IPS-NIHi7 (cell line): Measurements from ENCODE around the gene COL8A1.
"Not testable (repeated sequence)": the region's sequence is repeated elsewhere in the genome, so short reads cannot be mapped to it uniquely, and the experiment has no call there.

ENCODE experiments used
- DNase-seq: peaks from one replicate; pipeline ENCODE4 v3.0.0; 2012; ENCODE audit warnings: mixed read lengths; ENCODE audit errors: extremely low spot score

COL8A1 gene

DNA sequence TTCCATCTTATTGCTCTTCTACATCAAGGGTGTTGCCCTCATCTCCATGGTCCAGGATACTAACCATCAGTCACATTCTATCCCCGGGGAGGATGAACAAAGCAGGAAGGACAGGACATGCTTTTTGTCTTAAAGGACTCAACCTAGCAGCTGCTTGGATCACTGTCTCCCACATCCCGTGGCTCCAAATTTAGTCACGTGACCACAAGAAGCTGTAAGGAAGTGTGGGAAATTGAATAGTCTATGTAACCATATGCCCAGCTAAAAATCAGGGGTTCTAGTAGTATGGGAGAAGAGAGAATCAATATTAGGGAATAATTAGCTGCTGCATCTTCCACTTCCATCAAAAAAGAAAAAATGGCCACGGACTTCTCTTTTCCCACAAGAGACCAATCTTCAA is 161.0 kb downstream of the COL8A1 start:
- DNase-seq = no peak

DNA sequence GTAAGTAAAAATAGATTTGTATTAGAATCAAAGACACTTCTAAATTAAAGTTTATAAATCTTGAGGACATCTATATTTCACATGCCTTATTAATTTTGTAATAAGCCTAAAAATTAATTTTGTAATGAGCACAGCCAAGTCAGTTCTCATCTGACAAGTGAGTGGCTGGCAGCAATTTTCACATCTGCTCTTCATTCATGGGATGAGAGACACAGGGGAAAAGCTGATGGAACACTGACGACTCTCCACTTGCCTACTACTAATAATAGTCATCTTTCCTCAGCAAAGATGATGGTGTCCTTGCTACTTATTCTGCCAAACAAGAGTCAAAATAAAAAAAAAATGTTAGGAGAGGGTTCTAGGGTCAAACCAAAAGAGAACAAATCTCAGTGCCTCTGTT is 164.9 kb downstream of the COL8A1 start:
- DNase-seq = no peak

DNA sequence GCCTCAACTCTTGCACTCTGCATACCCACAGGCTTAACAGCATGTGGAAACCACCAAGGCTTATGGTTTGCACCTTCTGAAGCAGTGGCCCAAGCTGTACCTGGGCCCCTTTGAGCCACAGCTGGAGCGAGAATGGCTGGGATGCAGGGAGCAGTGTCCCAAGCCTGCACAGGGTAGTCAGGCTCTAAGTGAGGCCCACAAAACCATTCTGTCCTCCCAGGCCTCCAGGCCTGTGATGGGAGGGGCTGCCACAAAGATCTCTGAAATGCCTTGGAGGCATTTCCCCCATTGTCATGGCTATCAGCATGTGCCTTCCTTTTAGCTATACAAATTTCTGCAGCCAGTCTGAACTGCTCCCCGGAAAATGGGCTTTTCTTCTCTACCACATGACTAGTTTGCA is 166.8 kb downstream of the COL8A1 start:
- DNase-seq = no peak

DNA sequence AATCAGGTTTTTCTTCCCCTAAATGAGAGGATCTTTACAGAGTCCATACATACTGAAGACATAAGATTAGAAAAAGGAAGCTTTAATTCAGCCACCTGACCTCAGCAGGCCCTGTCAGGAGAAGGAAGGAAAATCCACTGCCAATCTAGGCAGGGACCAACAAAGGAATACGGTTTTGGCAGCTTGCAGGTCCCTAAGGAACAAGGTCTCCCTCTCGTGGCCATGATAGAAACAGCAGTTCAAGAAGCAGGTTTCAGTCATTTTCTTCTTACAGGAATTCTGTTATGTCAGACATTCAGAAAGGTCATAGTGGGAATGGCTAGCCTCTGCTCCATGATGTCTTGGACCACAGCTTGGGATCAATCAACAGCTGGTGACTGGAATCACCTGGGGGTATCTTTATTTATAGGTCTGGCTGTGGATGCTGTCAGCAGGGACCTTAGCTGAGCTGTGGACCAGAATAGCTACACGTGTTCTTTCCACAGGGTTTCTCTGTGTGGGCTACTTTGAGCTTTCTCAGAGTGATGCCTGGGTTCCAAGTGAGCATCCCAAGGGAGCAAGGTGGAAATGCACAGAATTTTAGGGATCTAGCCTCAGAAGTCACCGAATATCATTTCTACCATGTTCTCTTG is 169.9 kb downstream of the COL8A1 start:
- peak; percentile 82 for DNase-seq

DNA sequence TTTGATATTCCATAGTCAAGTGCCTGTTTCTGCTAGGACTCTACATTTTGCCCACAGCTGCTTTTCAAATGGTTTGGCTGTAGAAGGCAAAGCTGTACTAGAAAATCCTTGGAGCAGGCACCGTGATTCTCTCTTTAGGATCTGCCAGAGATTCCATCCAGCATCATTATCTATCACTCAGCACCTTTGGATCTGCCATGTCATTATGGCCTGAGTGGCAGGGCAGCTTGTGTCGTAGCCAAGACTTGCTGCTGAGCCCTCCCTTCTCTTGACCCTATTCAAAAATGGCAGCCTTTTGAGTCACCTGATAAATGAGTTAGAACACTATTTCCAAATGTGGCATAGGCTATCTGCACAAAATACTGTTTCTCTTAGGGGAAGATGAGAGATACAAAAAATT is 171.2 kb downstream of the COL8A1 start:
- no peak for DNase-seq

DNA sequence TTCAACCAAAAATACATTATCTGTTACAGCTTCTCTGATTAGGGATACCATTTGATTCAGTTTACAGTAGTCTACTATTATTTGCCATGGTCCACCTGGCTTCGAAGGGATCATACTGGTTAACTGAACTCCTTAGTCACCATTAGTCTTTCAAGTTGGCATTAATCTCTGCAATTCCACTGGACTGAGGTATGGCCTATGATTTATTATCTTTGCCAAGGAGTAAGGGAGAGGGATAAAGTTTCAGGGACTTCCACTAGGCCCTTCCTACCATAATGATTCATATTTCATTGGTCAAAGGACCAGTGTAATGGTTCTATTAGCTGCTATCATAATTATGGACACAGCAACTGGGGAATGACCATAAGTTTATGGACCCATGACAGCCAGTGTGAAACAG is 172.0 kb downstream of the COL8A1 start:
- DNase-seq = no peak

DNA sequence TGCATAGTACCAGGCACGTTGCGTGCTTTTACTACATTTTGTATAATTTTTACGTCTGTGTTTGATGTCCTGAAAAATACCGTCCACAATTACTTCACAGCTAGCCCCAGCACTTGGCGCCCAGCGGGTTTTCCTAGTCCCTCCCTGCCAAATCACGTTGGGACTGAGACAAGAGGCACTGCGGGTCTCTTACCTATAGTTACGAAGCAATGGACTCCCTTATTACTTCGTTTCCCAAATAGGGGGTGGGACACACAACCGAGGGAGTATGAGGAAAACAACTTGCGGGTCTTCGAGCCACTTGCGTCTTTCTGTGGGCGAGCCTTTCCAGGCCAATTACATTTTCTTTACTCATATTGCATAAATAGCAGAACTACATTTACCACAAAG is 178.6 kb downstream of the COL8A1 start:
- DNase-seq = peak; percentile 26

DNA sequence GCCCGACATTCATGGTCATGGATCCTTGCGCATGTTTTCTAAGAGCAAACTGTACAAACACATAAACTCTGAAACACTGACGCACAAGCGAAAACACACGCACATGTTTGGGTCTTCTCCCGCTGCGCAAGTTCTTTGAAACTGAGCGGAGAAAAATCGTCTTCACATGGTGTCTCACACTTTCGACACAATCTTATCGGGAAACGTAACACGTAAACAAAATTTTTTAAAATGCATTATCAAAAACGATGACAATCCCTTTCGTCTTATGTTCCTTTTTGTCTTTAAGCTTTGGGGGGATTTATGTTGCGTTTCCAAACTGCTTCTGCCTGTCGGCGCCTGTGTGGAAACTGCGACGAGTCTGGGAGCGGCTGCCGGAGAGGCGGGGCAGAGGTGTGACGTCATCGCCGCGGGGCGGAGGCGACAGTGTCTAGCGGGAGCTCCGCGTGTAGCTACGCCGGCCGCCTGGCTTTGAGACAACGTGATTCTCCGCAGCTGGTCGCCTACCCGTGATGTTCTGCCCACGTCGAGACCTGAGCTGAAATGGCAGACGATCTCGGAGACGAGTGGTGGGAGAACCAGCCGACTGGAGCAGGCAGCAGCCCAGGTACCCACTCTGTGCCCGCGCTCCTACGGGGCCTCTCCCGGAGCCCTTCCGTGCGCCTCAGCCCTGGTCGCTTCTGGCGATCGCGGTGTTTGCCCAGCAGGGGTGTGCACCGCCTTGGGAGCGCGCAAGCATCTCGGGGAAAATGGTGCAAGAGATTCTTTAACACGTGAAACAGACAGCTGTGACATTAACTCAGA is 179.2 kb downstream of the COL8A1 start, which contains the start of gene CMSS1:
Gene CMSS1, plus strand, starts transcription at position 426 of the 804 bp plus-strand sequence.
- DNase-seq = peak; percentile 90

DNA sequence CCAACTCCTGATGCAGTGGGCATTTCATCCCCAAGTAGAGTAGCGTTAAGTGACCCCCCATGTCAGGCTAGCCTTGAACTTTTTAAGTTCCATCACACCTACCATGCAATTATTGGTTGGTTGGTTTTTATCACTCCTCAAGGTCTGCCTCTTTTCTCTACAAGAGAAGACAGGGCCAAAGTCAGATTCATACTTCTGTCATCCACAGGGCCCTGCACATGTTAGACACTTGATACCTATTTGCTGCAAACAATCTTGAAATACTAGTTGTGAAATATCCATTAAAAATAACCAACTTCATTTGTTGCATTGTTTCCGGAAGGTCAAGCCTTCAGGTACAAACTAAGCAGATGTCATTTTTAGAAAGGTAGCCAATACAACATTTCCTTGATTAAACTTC is 180.4 kb downstream of the COL8A1 start:
- DNase-seq = no peak

DNA sequence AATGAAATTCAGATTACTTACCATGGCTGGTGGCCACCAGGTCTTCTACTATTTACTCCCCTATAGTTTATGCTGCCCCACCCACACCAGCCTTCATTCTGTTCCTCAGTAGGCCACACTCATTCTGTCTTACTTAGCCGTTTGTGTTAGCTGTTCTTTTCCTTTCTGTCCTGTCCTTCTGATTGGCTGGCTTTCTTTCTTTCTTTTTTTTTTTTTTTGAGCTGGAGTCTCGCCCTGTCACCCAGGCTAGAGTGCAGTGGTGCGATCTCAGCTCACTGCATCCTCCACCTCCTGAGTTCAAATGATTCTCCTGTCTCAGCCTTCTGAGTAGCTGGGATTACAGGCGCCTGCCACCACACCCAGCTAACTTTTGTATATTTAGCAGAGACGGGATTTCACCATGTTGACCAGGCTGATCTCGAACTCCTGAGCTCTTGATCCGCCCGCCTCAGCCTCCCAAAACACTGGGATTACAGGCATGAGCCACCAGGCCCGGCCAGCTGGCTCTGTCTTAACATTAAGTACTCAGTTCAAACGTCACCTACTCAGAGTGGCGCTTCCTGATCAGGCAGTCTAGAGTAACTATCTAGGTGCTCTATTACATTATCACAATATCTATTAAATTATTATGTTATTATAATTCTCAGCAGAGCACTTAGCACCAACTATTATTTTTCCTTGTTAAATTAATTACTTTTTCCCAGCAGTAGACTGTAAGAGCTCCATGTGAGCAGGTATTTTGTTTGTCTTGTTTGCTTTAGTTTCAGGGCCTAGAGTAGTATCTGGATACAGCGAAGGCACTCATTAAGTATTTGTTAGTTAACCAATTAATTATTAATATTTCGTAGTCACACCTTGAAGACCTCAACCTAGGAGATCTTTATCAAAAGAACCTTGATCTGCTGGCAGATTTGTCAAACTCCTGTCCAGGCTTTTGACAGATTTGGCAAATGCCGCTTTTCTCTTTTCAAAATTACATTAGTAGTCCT is 185.6 kb downstream of the COL8A1 start:
- no peak for DNase-seq

DNA sequence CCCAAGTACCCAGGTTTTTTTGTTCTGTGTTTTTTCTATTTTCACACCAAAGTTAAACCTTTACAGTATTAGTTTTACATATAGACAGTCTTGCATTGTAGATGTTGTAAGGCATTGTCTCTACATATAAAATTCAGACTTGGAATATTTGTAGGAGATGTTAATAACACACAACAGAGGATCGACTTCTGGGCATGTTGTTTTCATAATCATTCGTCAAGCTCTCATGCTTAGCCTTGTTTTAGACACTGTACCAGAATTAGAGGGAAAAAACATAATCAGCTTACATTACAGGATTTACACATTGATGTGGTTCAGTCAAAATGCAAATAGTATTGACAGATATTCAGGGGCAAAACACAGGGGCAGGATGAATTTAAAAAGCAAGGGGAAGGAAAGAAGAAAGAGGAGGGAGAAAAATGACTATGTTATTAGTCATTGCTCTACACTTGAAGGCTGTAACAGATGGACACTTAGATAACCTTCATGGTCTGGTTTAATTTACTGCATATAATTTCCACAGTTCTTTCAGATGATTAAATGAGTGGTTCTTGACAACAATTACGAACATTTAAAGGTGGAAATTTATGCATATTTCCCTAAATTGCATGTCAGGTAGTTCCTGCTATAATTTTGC is 186.7 kb downstream of the COL8A1 start:
- no peak for DNase-seq

DNA sequence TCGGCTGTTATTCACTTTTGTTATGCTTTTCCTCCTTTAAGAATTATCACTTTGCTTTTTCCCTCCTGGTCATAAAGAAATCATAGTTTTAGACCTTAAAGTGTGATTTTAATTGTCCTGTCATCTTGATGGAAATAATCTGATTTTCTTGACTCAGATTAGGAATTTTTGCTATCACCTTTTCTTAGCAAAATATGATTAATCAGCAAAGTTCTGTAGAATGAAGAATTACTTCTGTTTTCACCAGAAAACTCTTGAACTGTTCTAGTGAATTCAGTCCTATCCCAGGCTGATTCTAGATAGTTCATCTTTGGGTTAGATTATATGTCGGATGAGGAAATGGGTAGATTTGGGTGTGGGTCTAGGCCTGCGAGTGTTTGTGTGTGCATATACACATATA is 191.4 kb downstream of the COL8A1 start:
- no peak for DNase-seq

DNA sequence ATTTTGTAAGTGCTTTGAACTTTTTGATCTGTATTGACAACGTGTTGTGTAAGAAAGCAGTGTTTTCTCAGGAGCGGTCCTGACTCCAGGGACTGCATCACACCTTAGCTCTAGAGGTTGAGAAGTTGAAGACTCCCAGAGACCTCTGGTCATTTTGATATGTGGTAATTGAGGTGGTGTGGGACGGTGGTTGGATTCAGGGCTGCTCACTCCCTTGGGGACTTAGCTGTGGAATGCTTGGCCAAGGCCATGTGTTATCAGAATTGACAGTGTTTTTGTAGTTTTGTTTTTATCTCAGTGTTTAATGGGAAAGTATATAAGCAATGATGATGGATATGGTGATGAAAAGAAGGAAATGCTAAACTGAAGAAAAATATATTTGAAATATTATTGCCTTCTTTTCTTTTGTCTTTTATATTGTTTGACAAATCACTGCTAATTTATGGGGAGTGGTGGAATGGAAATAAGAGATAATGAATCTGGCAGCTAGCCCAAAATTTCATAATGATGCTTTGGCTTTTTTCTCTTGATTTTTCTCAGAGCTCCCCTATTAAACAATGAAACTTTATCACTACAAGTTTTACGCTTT is 195.3 kb downstream of the COL8A1 start:
- no peak for DNase-seq

DNA sequence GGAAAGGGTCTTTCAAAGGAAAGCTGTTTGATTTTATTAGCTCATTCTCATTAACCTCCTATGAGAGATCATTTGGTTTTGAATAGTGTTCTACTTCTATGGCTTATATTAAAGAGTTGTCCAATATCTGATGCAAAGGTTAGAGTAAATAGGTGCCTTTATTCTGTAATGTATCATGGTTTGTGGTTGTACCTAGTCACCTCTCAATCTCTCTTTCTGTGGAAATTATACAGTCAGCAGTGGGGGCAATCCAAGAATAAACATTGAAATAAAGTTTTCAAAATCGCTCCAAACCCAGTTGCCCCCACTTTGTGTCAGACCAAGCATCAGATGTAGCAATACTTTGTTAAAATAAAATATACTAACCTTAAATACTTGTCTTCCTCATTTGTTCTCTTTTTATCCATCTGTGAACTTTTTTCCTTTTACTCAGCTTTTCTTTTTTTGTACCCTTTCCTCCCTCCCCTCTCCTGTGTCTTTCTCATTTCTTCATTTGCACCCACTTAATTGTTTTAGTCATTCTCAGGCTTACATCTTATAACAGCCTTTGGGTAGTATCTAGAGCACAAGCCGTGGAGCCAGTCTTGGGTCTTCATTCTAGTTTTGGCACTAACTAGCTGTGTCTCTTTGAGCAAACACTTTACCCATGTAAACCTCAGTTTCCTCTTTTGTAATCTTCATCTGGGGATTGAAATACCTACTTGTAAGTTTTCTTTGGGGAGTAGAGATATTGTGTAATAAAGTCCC is 196.0 kb downstream of the COL8A1 start:
- DNase-seq = no peak

DNA sequence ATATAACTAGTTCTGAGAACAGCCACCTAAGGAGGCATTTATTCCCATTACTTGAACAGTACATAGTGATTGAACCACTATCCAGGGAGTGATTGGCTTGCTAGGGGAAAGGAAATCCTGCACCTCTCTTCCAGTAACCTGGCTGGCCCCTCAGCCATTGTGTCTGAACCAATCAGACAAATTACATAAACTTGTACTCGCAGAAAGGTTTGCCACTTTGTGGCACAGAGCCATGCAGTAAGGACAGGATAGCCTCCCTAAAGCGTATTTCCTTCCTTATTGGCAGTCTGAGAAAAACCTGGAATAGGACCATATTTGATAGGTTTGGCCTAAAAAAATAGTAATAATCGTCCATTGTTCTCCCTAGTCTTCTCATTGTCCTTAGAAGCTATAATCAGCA is 198.3 kb downstream of the COL8A1 start:
- DNase-seq = no peak

DNA sequence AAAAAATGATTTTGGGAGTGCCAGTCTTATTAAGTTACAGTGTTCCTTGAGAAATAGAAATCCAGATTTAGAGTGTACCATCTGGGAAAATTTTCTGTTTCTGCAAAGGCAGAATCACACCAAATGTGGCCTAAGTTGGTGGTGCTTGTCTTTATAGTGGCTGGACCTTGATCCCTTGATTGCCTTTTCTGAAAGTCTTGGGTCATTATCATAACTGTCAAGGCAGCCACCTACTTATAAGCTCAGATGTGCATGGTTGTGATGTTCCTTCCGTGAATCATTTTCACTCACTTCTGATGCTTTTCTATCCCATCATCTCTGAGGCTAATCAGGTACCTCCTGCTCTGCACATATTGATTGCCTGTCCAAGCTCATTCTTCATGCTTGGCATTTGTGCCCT is 199.3 kb downstream of the COL8A1 start:
- no peak for DNase-seq

DNA sequence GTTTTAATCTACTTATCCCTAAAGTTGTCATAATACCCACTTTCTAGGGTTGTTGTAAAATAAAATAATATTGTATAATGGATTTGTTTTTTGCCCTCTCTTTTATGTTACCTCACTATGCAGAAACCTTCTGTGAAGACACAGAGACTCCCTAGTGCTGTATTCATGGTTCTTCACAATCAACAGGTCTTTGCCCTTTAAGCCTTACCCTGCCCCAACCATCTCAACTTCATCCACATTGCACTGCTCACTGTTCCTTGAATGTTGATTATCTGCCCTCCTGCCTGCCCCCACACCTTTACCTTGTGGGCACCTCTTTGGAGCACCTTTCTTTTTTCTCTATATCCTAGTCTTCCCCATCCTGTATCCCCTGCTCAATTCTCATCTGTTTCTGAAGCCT is 200.4 kb downstream of the COL8A1 start:
- no peak for DNase-seq

DNA sequence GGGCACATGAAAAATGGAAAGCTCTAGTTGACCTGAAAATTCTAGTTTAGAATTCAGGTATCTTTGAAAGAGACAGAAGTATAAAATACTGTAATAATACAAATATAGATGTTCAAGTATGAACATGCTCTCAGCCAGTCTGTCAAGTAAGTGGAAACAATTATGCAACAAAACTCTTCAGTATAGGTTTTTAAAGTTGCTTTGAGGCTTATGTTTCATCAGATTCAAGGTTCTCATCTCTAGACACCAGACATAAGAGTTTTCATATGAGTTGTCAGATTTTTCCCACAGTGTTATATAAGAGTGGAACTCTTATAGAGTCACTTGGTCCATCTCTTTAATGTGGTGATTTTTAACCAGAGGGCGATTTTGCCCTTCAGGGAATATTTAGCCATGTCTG is 201.2 kb downstream of the COL8A1 start:
- DNase-seq = no peak

DNA sequence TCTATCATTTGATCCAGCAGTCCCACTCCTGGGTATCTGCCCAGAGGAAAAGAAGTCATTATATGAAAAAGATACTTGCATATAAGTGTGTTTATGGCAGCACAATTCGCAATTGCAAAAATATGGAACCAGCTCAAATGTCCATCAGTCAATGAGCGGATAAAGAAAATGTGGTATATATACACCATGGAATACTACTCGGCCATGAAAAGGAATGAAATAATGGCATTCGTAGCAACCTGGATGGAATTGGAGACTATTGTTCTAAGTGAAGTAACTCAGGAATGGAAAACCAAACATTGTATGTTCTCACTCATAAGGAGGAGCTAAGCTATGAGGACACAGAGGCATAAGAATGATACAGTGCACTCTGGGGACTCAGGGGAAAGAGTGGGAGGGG is 203.6 kb downstream of the COL8A1 start:
- not testable (repeated sequence) for DNase-seq

DNA sequence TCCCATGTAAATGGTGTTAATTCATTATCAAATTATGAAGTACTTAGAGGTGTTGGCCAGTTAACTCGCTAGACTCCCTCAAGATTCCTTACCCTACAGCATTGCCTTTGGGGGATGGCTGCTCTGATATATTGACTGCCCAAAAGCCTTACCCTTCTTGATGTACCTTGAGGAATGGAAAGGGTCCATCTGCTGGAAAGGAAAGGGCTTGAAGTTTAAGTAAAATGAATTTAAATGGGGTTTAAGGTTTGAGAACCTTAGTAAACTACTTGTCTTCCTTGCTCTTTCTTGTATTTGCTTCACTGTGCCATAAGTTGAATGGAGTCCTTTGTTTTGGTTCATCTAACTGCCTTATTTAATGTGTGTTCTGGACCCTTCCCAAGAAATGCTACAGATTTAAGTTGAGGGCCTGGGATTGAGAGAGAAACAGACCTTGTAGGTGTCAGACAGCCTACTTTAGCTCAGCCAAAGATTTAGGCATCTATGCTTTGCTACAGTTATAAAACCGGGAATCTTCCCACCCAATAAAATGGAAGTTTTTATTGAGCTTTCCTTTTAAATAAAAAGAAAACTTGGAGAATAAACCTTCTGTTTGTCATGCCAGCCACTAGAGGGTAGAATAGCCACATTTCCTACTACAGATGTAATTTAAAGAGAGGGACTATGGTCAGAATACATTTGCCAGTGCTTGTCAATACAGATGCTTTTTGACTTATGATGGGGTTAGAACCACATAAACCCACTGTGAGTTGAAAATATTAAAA is 204.6 kb downstream of the COL8A1 start:
- peak; percentile 22 for DNase-seq
